Jurkat, Clone E6-1 (cell line): ENCODE data around the gene KLHL5.

Experiments used
- DNase-seq: peaks from one replicate; pipeline ENCODE4 v3.0.0-alpha.2; 2011; ENCODE audit warnings: low read depth, low spot score
- H3K4me3 ChIP-seq: 2 replicates; pipeline ENCODE4 v1.5.1; 2011; ENCODE audit warnings: mild to moderate bottlenecking, low read length, control low read depth, moderate library complexity

KLHL5 gene

DNA sequence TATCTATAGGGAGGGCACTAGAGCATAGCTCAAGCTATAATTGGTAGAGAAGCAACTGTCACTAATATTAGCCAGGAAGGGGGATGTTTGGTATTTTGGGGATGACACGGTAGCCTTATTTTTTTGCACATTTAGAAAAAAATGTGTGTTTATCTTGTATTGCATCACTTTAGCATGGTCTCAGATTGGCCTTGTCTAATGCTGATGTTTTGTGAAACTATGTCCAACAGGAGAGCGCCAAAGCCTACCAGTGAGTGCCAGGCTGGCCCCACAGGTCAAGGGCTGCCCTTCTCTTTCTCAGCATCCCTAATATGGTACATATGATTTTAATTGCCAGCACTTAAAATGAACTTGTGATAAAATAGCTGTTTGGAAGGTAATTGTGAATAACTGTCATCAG is 95.5 kb downstream of the KLHL5 start:
- no peak for DNase-seq
- H3K4me3 ChIP-seq = no peak overlapping the region

DNA sequence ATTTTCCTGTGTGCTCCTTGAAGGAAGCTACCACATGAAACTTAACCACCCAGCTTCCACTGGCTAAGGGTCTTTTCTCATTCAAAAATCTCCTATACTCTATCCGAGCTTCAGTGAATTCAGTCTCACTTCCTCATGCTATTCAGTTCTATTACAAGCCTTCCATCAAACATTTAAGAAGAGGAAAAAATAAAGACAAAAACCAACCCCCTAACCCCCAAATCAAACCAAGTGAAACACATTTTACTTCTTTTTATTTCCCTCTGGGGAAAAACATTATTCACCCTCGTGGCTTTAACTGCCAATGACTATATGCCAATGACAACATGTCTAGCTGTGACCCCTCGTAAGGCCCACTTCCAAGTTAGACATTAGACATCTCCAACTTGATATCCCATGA is 104.1 kb downstream of the KLHL5 start:
- no peak for DNase-seq
- no peak overlapping the region for H3K4me3 ChIP-seq

DNA sequence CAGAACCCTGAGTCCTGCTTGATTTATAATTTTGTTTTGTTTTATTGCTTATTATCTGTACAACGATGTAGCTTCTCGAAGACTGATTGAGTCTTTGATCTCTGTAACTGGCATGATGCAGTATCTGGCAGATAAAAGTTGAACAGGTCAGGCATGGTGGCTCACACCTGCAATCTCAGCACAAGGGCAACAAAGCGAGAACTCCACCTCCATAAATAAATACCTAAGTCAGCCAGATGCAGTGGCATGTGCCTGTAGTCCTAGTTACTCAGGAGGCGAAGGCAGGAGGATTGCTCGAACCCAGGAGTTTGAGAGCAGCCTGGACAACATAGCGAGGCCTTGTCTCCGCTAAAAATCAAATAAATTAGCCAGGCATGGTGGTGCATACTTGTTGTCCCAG is 104.6 kb downstream of the KLHL5 start:
- no peak overlapping the region for H3K4me3 ChIP-seq
- DNase-seq = no peak

DNA sequence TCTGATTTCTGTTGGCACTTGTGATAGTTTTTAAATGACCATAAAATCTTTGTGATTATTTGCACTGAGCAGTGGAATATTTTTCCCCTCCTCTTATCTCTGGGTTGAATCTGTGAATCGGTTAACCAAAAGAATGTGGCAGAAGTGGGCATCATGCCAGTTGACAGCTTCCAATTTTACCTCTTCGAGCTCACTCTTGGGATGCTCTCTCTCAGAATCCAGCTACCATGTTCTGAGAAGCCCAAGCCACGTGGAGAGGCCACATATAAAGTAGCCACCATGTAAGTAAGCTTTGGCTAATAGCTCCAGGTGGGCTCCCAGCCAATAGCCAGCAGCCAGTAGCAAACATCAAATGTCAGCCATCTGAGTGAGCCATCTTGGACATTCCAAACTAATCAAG is 107.4 kb downstream of the KLHL5 start:
- H3K4me3 ChIP-seq = no peak overlapping the region
- DNase-seq = no peak

DNA sequence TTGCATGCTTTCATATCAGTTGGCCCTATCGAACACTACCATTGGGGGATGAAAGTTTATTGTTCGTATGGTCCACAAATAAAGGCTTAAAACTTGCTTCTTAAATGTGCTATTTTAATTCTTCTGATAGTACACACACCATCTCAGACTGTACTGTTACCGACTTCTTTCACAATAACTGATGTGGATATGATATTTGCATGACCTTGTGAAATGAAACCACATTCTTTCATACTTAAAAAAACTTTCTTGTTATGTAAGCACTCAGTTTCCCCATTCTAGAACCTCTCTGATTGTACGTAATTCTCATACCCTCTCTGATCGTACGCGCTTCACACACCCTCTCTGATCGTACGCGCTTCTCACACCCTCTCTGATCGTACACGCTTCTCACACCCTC is 108.3 kb downstream of the KLHL5 start:
- DNase-seq = no peak
- H3K4me3 ChIP-seq = no peak overlapping the region
